Heart right ventricle (tissue), 16 donors: ENCODE measurements around the gene PUDP. TPM values are rescaled to one million over a fixed set of nuclear protein-coding genes. Genes with fewer than 3 reads are reported as not detected.
"Not testable (repeated sequence)": the region's sequence is repeated elsewhere in the genome, so short reads cannot be mapped to it uniquely, and the experiment has no call there.

Experiments used
- ATAC-seq, 8 donors: fragments of 200-7000 bp; cut with Tn5 transposase; one replicate each; pipeline ENCODE4 v1.9.1; 2020; ENCODE audit warnings: mild to moderate bottlenecking in 8 of 8, moderate library complexity in 8 of 8, moderate number of reproducible peaks in 1 of 8
- DNase-seq, 2 donors: peaks; one replicate each; pipeline ENCODE4 v3.0.0-alpha.2; 2020
- H3K27ac ChIP-seq, 10 donors: fragments of 200-600 bp; sonication (generic) in 2 of 10; one replicate each; pipeline versions ENCODE4 v1.5.0 to v1.8.0; 2020 to 2022; ENCODE audit warnings: mild to moderate bottlenecking in 3 of 10
- H3K27me3 ChIP-seq, 7 donors: fragments of 200-600 bp; one replicate each; pipeline ENCODE4 v1.8.0; 2021 to 2022; ENCODE audit warnings: mild to moderate bottlenecking in 2 of 7
- H3K36me3 ChIP-seq, 9 donors: fragments of 200-600 bp; sonication (generic) in 1 of 9; one replicate each; pipeline versions ENCODE4 v1.5.0 to v1.8.0; 2020 to 2022; ENCODE audit warnings: mild to moderate bottlenecking in 2 of 9
- H3K4me1 ChIP-seq, 9 donors: fragments of 200-600 bp; sonication (generic) in 1 of 9; one replicate each; pipeline versions ENCODE4 v1.5.0 to v1.8.0; 2020 to 2022; ENCODE audit warnings: mild to moderate bottlenecking in 4 of 9
- H3K4me3 ChIP-seq, 10 donors: fragments of 200-600 bp; sonication (generic) in 2 of 10; one replicate each; pipeline versions ENCODE4 v1.5.0 to v1.8.0; 2020 to 2022; ENCODE audit warnings: mild to moderate bottlenecking in 7 of 10, moderate library complexity in 2 of 10
- H3K9me3 ChIP-seq, 11 donors: fragments of 200-600 bp in 10 of 11; sonication (generic) in 2 of 11; one replicate each; pipeline versions ENCODE4 v1.5.0 to v1.8.0; 2013 to 2022; ENCODE audit warnings: mild to moderate bottlenecking in 2 of 11, control low read depth in 1 of 11, moderate library complexity in 1 of 11
- WGBS, 2 donors: extraction: QIAGEN DNeasy Blood & Tissue Kit; methylation state at CpG; one replicate each; pipeline ENCODE4 v1.1.7; 2013; ENCODE audit warnings: inconsistent platforms in 1 of 2; 5-methylcytosine and 5-hydroxymethylcytosine counted together
- intact Hi-C, 10 donors: fragments of 100-400 bp; cut with DNase I; formaldehyde crosslinking; loops; one replicate each; pipeline versions ENCODE4 v1.11.1 to v1.14.2; 2022
- microRNA-seq, 2 donors: library from miRNA; unstranded; fragments of <30 nt; microRNA quantifications; one replicate each; pipeline ENCODE4 v1.2.0, GENCODE V29; 2021
- polyA plus RNA-seq, 2 donors: library from polyadenylated mRNA; stranded (reverse); fragments of 200-250 nt; gene quantifications; one replicate each; pipeline ENCODE4 v1.2.3, GENCODE V29; 2013
- total RNA-seq, 10 donors: library from RNA; stranded (reverse); fragmentation: NEBNext Ultra II Directional in 3 of 10; extraction: Animal tissue kit (Norgen Biotek cat#: 25700) in 3 of 10; gene quantifications; one replicate each; pipeline versions ENCODE4 v1.2.1 to v1.2.4, GENCODE V29; 2021 to 2023
- TF ChIP-seq, protein P1 (sequence below), 9 donors: fragments of 200-600 bp; sonication (generic) in 2 of 9; IDR thresholded peaks; one replicate each; pipeline versions ENCODE4 v1.5.0 to v1.8.0; 2021 to 2022; ENCODE audit warnings: antibody characterized with exemption in 9 of 9, mild to moderate bottlenecking in 5 of 9, moderate library complexity in 1 of 9
- donor health status: Arrhythmogenic right ventricular cardiomyopathy.
- donor health status: ischemic (EF 13 %, LVEDD 7.1; RV severe dilation, severe dysfunction).
- donor health status: healthy with polysubstance abuse.
- donor health status: DM: no; HTN: yes; CAD: no.
- donor health status: DM: no; HTN: no; CAD: no.
- donor health status: ischemic (EF 25% LVEDD 6.9; RV normal size, moderate dysfunction).
- donor health status: ischemic (EF 25% LVEDD 5.7; RV mildly dilated, moderate dysfunction).
- donor health status: healthy.
- donor health status: DM: yes; HTN: yes; CAD: no.
- donor health status: Ischemic cardiomyopathy.
- donor health status: ischemic (EF 35%, LVEDD 5.7; RV mildly dilated, moderate dysfunction).
- donor health status: nonischemic (EF 11% LVEDD 7.7; RV severe dilation, severe dysfunction).
- donor health status: DM: yes; HTN: yes; CAD: no.
- donor health status: PGD.
- donor health status: ischemic (EF 29% LVEDD 5.4; RV normal size, mild dysfunction).
- donor health status: nonischemic (EF 23%, LVEDD 6.1; RV moderate dilation, normal function).

Gene PUDP
- total and polyA plus RNA-seq, 12 donors: 9.1 to 27.0 (median 21.0) TPM

DNA sequence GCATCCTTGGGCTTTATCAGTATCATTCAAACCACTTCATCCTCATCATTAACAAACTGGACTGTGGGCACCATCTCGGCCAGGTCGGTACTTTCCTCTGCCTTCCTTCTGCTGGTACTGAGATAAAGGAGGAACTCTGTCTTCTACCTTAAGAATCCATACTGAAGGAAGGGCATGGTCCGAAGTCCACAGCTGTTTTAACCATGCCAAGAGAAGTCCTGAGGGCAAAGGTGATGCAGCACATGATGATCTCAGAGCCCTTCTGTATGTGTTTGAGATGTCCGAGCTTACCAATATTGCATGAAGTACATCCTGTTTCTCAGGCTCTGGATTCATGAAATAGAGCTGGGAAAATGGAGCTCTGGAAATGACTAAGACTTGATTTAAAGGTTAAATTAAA lies 126.0 kb downstream of the PUDP start:
- Histone ChIP-seq H3K27me3 (no peaks in the 10 kb centered on the region), H3K4me3 (no peak overlapping the region), H3K4me1 (no peaks in the 10 kb centered on the region), H3K9me3 (no peaks in the 10 kb centered on the region), H3K36me3 (no peaks in the 10 kb centered on the region), H3K27ac (no peak overlapping the region)
- intact Hi-C loops: no loop called here
- WGBS, 2 donors: 91 to 96% methylated on average over 4 of the region's 4 CpGs
- TF ChIP-seq, protein P1, sequence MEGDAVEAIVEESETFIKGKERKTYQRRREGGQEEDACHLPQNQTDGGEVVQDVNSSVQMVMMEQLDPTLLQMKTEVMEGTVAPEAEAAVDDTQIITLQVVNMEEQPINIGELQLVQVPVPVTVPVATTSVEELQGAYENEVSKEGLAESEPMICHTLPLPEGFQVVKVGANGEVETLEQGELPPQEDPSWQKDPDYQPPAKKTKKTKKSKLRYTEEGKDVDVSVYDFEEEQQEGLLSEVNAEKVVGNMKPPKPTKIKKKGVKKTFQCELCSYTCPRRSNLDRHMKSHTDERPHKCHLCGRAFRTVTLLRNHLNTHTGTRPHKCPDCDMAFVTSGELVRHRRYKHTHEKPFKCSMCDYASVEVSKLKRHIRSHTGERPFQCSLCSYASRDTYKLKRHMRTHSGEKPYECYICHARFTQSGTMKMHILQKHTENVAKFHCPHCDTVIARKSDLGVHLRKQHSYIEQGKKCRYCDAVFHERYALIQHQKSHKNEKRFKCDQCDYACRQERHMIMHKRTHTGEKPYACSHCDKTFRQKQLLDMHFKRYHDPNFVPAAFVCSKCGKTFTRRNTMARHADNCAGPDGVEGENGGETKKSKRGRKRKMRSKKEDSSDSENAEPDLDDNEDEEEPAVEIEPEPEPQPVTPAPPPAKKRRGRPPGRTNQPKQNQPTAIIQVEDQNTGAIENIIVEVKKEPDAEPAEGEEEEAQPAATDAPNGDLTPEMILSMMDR (IDR thresholded peaks at IDR 0.05): no peak
- no peak for DNase-seq
- no peak for ATAC-seq

- Histone ChIP-seq H3K9me3 (no peaks in the 10 kb centered on the region), H3K4me1 (no peaks in the 10 kb centered on the region), H3K27ac (no peak overlapping the region), H3K27me3 (no peaks in the 10 kb centered on the region), H3K36me3 (no peaks in the 10 kb centered on the region), H3K4me3 (no peak overlapping the region)
- no peak for DNase-seq
- WGBS, 2 donors: 93 to 95% methylated on average over 3 of the region's 3 CpGs
- intact Hi-C loops: no loop called here
- TF ChIP-seq, protein P1 (IDR thresholded peaks at IDR 0.05): no peak
- no peak for ATAC-seq
Measured at GRCh38 chrX:7019555-7019954, 128.4 kb downstream of the PUDP start.

GRCh38 chrX:7012262-7012834 lies 135.6 kb downstream of the PUDP start:
- H3K9me3 ChIP-seq, ATAC-seq, H3K27me3 ChIP-seq, H3K4me3 ChIP-seq, H3K27ac ChIP-seq, DNase-seq, H3K36me3 ChIP-seq, intact Hi-C loops, H3K4me1 ChIP-seq: not testable (repeated sequence)
- WGBS, 2 donors: 66 to 74% methylated on average over 8 of the region's 8 CpGs

DNA sequence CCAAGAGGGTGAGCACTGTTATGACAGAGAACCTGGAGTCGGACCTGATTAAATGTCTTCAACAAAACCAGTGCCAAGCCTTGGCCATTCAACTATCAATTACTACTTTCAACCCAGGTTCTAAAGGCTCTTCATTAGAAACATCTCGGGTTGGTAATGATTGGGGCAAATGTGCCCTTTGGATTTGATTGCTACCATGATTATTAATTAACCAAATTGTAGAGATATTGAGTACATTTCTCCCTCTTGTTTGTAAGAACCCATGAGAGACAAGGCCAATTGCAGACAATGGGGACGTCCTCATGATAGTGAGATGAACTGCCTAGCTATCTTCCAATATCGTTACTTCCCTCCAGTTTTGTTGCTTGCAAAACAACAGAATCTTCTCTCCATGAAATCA lies 137.1 kb downstream of the PUDP start:
- H3K4me1 ChIP-seq, H3K36me3 ChIP-seq, intact Hi-C loops, H3K9me3 ChIP-seq, H3K27ac ChIP-seq, DNase-seq, H3K27me3 ChIP-seq, ATAC-seq, H3K4me3 ChIP-seq: not testable (repeated sequence)
- WGBS, 2 donors: 90 to 96% methylated on average over 4 of the region's 4 CpGs

DNA sequence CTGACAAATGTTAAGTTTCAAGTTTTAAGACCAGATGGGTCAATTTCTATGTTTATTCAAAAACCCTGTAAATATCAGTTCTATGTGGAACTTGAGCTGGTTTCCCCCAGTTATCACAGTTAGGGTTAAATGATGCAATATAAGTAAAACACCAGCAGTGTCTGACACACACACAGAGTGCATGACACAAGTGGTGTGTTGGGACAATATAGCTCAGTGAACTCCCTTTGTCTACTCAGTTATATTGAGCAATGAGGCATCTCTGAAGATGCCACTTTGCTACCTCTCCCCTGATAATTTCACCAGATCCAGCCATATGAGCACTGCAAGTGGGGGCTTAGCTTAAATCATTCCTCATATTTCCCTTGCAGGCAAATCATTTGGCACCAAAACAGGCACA lies 140.6 kb downstream of the PUDP start:
- DNase-seq, H3K4me1 ChIP-seq, H3K9me3 ChIP-seq, ATAC-seq, H3K27me3 ChIP-seq, H3K27ac ChIP-seq, H3K36me3 ChIP-seq, H3K4me3 ChIP-seq, intact Hi-C loops: not testable (repeated sequence)

Small RNA genes lying within 50 kb of the gene (microRNA-seq; reads per million reads assigned to microRNA genes)
- 0 reads per million in 2 donors for gene MIR4767

Other genes starting within 250 kb of the PUDP start
- 1 to 10 TPM; 4.5 to 7.9 (median 5.7) TPM for gene STS, start 441 bp downstream of the PUDP start, total RNA-seq
- gene STS, start 441 bp downstream of the PUDP start, polyA plus RNA-seq: 1 to 10 TPM; 1.2 to 2.5 TPM